ENCODE data around the gene SENP3. TPM values are rescaled to one million over a fixed set of nuclear protein-coding genes. Genes with fewer than 3 reads are reported as not detected.

The SENP3 gene
- total and polyA plus RNA-seq, 2 of the 13 experiments (the other 11 are each of a cell fraction or from before 2014, with no cell fraction given) = 55.8 to 75.4 TPM

GRCh38 chr17:7590743-7591142 is 29.0 kb downstream of the SENP3 start:
- in situ Hi-C loops (cut with HindIII; ENCODE audit: extremely low pct_ligation_motif_present, low pct_unique_long_range_greater_than_20kb) = no loop called here
- no peak for DNase-seq (ENCODE audit: low spot score)

DNA sequence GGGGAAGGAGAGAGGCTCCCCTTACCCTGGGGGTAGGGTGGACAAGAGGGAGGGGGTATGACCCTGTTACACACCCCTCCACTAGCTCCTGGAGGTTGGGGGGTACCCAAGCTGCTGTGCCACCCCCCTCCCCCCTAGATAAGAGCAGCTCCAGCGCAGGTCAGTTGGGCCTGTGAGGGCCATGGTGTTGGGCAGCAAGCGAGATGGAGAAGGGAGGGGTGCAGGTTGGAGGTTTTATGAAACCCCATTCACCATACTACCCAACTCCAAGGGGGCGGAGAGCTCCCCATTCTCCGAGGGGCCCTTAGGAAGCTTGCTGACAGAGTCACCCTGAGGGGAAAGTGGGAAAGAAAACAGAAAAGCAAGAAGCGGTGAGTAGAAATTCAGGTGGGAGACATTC is 29.9 kb downstream of the SENP3 start:
- Histone ChIP-seq H2AFZ (ENCODE audit: low read length) (no peak overlapping the region), H4K20me1 (ENCODE audit: insufficient read depth, low read length) (no peaks in the 10 kb centered on the region), H3K79me2 (ENCODE audit: insufficient read depth, low read length) (no peaks in the 10 kb centered on the region), H3K9me3 (ENCODE audit: low read length) (no peaks in the 10 kb centered on the region), H3K4me3 (replicated peaks in 1 of 3; ENCODE audit: insufficient read depth in 1 of 3, low read depth in 2 of 3, low read length in 3 of 3) (no peak overlapping the region), H3K27ac (ENCODE audit: extremely low read length, insufficient read depth, low read length) (no peak overlapping the region), H3K4me2 (ENCODE audit: low read depth, low read length) (no peak overlapping the region), H3K4me1 (ENCODE audit: insufficient read depth, low read length) (no peaks in the 10 kb centered on the region), H3K36me3 (replicated peaks in 1 of 2; ENCODE audit: control insufficient read depth in 1 of 2, insufficient read depth in 2 of 2, low read length in 2 of 2) (peaks cover 38 to 69% of the 10 kb centered on the region in 2 experiments), H3K27me3 (ENCODE audit: control insufficient read depth in 1 of 2, insufficient read depth in 2 of 2, low read length in 2 of 2) (no peaks in the 10 kb centered on the region), H3K9ac (ENCODE audit: insufficient read depth, low read depth, low read length) (no peak overlapping the region)
- no TSS peak for BruUV-seq (replicated peaks)
- TF ChIP-seq MED13 (CRISPR knock-in tag; IDR thresholded peaks at IDR 0.05) = no peak
- no peak for TF ChIP-seq IKZF5 (CRISPR knock-in tag; IDR thresholded peaks at IDR 0.05)
- TF ChIP-seq SNAPC2 (CRISPR knock-in tag; IDR thresholded peaks at IDR 0.05) = no peak
- intact Hi-C loops (cut with micrococcal nuclease; ENCODE audit: unreplicated experiment) (no loop called here), in situ Hi-C loops (cut with HindIII; ENCODE audit: extremely low pct_ligation_motif_present, low pct_unique_long_range_greater_than_20kb) (no loop called here)
- FAIRE-seq (no peak), DNase-seq (ENCODE audit: low spot score) (no peak), ATAC-seq (no peak)
- POLR2A ChIA-PET = no interaction called here
- 98% methylated on average over 5 of the region's 5 CpGs for WGBS (ENCODE audit: low lambda C conversion rate)
- CTCF ChIA-PET (ENCODE audit: low intra/inter-chr PET ratio, low total read pairs) = no interaction called here

More at GRCh38 chr17:7590743-7591142, 29.0 kb downstream of the SENP3 start:
- FAIRE-seq (no peak), ATAC-seq (peak; percentile 9; the same call in 1 of the 3 replicates)
- H3K4me3 ChIP-seq (replicated peaks in 1 of 3; ENCODE audit: insufficient read depth in 1 of 3, low read depth in 2 of 3, low read length in 3 of 3) = no peak overlapping the region
- no peaks in the 10 kb centered on the region for H3K27me3 ChIP-seq (ENCODE audit: control insufficient read depth in 1 of 2, insufficient read depth in 2 of 2, low read length in 2 of 2)
- H4K20me1 ChIP-seq (ENCODE audit: insufficient read depth, low read length) = no peaks in the 10 kb centered on the region
- 95% methylated on average over 4 of the region's 4 CpGs for WGBS (ENCODE audit: low lambda C conversion rate)
- no peaks in the 10 kb centered on the region for H3K79me2 ChIP-seq (ENCODE audit: insufficient read depth, low read length)
- BruUV-seq (replicated peaks) = no TSS peak
- no peak overlapping the region for H3K4me2 ChIP-seq (ENCODE audit: low read depth, low read length)
- no peaks in the 10 kb centered on the region for H3K9me3 ChIP-seq (ENCODE audit: low read length)
- H3K36me3 ChIP-seq (replicated peaks in 1 of 2; ENCODE audit: control insufficient read depth in 1 of 2, insufficient read depth in 2 of 2, low read length in 2 of 2) = peaks cover 33 to 66% of the 10 kb centered on the region in 2 experiments
- intact Hi-C loops (cut with micrococcal nuclease; ENCODE audit: unreplicated experiment) = no loop called here
- H3K4me1 ChIP-seq (ENCODE audit: insufficient read depth, low read length) = no peaks in the 10 kb centered on the region
- no peak overlapping the region for H3K9ac ChIP-seq (ENCODE audit: insufficient read depth, low read depth, low read length)
- CTCF ChIA-PET (ENCODE audit: low intra/inter-chr PET ratio, low total read pairs) = no interaction called here
- 0 out of 2 replicates have a peak, but pooled peaks have one; percentile 16 for TF ChIP-seq RBFOX2 (IDR thresholded peaks at IDR 0.05; ENCODE audit: low read depth, low read length)
- peak; percentile 46 for TF ChIP-seq AGO2 (optimal IDR thresholded peaks at IDR 0.05; ENCODE audit: low read depth, low read length)
- TF ChIP-seq RBM22 (optimal IDR thresholded peaks at IDR 0.05; ENCODE audit: low read length) = peak; percentile 44
- TF ChIP-seq POLR2G (IDR thresholded peaks at IDR 0.05; ENCODE audit: low read depth, low read length) = peak; percentile 25
- TF ChIP-seq ZFY (CRISPR knock-in tag; IDR thresholded peaks at IDR 0.05) = no peak
- H3K27ac ChIP-seq (ENCODE audit: extremely low read length, insufficient read depth, low read length) = peak overlapping the region; percentile 13
- no peak overlapping the region for H2AFZ ChIP-seq (ENCODE audit: low read length)
- POLR2A ChIA-PET = no interaction called here
